Mesothelial cell of epicardium (in vitro differentiated cells): Measurements from ENCODE around the gene BUD31. TPM values are rescaled to one million over a fixed set of nuclear protein-coding genes. Genes with fewer than 3 reads are reported as not detected.
"Not testable (repeated sequence)": the region's sequence is repeated elsewhere in the genome, so short reads cannot be mapped to it uniquely, and the experiment has no call there.

ENCODE experiments used
- DNase-seq, 2 experiments: peaks; one replicate each; pipeline ENCODE4 v3.0.0; 2021; ENCODE audit warnings: low spot score in 2 of 2; ENCODE audit not compliant: unreplicated experiment in 2 of 2
- H3K27ac Mint-ChIP-seq: 2 replicates; pipeline ENCODE4 v1.8.0; 2021; ENCODE audit warnings: mixed read lengths
- H3K27me3 Mint-ChIP-seq: 2 replicates; pipeline ENCODE4 v1.8.0; 2021; ENCODE audit warnings: low read depth, mixed read lengths
- H3K36me3 Mint-ChIP-seq: 2 replicates; pipeline ENCODE4 v1.8.0; 2021; ENCODE audit warnings: mixed read lengths
- H3K4me1 Mint-ChIP-seq: 2 replicates; pipeline ENCODE4 v1.8.0; 2021; ENCODE audit warnings: mixed read lengths
- H3K4me3 Mint-ChIP-seq: 2 replicates; pipeline ENCODE4 v1.8.0; 2021; ENCODE audit warnings: mild to moderate bottlenecking, moderate library complexity, mixed read lengths
- H3K9me3 Mint-ChIP-seq: 2 replicates; pipeline ENCODE4 v1.8.0; 2021; ENCODE audit warnings: mixed read lengths
- total RNA-seq: library from RNA; stranded (reverse); gene quantifications from 3 replicates; pipeline ENCODE4 v1.2.1, GENCODE V29; 2021
- TF ChIP-seq, protein P1 (sequence below): fragments of 200-600 bp; sonication (generic); IDR thresholded peaks from one replicate; pipeline ENCODE4 v1.5.0; 2021; ENCODE audit warnings: antibody characterized with exemption; ENCODE audit not compliant: unreplicated experiment

Gene BUD31
- total RNA-seq, 1 donor from 2014 or later = 63.1 TPM

DNA sequence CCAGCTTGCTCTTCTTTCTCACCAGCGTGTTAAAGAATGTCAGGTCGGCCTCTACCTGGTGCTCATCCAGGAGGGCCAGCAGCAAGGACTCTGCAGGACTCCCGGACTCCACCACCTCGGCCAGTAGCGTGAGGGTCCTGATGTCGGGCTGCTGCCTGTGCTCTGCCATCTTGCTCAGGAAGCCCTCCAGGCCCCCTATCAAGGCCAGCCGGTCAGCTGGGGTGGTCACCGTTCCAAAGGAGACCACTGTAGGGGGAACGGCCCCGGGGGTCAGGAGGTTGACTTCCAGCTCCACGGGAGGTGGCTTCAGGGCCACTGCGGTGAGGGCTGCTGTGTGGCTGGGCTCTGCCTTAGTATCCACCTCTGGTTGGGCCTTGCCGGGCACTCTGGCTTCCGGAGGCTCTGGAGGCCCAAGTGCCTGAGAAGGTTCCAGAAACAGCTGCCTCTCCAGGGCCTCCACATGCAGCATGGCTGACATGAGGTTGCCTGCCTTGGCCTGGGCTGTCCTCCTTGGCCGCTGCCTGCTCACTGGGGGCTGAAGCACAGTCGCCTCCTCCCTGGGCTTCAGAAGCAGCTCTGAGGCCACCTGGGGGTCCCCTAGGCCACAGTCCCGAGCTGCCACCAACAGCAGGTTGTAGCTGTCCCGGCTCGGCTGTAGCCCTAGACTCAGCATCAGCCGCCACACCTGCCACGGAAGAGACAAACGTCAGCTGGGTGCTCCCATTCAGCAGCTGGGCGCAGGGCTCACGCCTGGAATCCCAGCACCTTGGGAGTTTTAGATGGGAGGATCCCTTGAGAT lies 16.4 kb downstream of the BUD31 start:
- no peak for DNase-seq
- Mint-ChIP-seq H3K4me1 (no peaks in the 10 kb centered on the region), H3K9me3 (no peaks in the 10 kb centered on the region), H3K4me3 (no peak overlapping the region), H3K27ac (no peak overlapping the region), H3K36me3 (peaks cover 15% of the 10 kb centered on the region), H3K27me3 (no peaks in the 10 kb centered on the region)
- TF ChIP-seq, protein P1, sequence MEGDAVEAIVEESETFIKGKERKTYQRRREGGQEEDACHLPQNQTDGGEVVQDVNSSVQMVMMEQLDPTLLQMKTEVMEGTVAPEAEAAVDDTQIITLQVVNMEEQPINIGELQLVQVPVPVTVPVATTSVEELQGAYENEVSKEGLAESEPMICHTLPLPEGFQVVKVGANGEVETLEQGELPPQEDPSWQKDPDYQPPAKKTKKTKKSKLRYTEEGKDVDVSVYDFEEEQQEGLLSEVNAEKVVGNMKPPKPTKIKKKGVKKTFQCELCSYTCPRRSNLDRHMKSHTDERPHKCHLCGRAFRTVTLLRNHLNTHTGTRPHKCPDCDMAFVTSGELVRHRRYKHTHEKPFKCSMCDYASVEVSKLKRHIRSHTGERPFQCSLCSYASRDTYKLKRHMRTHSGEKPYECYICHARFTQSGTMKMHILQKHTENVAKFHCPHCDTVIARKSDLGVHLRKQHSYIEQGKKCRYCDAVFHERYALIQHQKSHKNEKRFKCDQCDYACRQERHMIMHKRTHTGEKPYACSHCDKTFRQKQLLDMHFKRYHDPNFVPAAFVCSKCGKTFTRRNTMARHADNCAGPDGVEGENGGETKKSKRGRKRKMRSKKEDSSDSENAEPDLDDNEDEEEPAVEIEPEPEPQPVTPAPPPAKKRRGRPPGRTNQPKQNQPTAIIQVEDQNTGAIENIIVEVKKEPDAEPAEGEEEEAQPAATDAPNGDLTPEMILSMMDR = no peak

DNA sequence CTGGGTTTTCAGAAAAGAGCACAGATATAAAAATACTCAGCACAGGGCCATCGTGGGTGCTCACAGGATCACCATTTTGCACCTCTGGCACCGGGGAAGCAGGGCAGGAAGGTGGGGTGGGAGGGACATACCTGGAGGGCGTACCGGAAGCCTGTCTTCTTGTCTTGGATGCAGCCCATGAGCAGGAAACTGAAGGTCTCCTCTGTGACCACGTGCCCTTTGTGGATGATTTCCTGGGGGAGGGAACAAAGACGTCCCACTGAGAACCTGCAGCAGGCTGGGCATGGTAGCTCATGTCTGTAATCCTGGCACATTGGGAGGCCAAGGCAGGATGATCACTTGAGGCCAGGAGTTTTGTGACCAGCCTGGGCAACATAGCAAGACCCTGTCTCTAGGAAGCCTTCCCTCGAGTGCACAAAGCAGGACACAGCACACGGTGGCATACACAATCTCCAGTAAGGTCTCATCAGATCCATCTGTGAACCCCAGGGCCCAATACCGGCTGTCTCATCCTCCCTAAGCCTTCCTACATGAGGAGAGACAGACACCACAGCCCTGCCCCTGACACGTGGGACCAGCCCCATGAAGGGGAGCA lies 20.3 kb downstream of the BUD31 start:
- DNase-seq = no peak
- no peaks in the 10 kb centered on the region for H3K4me1 Mint-ChIP-seq
- TF ChIP-seq, protein P1 = no peak
- H3K9me3 Mint-ChIP-seq = no peaks in the 10 kb centered on the region
- no peak overlapping the region for H3K27ac Mint-ChIP-seq
- H3K4me3 Mint-ChIP-seq = no peak overlapping the region
- no peaks in the 10 kb centered on the region for H3K27me3 Mint-ChIP-seq
- peaks cover 27% of the 10 kb centered on the region for H3K36me3 Mint-ChIP-seq

DNA sequence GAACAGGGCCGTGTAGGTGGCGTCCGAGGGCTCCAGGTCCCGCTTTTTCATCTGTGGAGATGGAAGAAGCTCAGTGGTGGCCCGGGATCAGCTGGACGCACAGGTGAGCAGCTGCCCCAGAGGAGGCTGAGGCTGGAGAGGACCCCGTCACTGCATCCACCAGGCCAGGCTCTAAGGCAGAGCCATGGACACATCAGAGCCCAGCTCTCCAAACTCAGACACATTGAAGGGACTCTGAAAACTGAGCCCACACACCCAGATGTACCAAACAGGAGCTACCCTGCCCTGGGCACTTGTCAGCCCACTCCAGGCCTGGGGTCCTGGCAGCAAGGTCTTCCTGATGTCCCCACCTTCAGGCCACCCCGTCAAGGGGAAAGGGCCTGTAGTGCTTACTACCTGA lies 21.0 kb downstream of the BUD31 start:
- no peaks in the 10 kb centered on the region for H3K4me1 Mint-ChIP-seq
- no peak for DNase-seq
- H3K36me3 Mint-ChIP-seq = peaks cover 23% of the 10 kb centered on the region
- no peaks in the 10 kb centered on the region for H3K9me3 Mint-ChIP-seq
- no peak overlapping the region for H3K4me3 Mint-ChIP-seq
- H3K27me3 Mint-ChIP-seq = no peaks in the 10 kb centered on the region
- no peak overlapping the region for H3K27ac Mint-ChIP-seq
- TF ChIP-seq, protein P1 = no peak

DNA sequence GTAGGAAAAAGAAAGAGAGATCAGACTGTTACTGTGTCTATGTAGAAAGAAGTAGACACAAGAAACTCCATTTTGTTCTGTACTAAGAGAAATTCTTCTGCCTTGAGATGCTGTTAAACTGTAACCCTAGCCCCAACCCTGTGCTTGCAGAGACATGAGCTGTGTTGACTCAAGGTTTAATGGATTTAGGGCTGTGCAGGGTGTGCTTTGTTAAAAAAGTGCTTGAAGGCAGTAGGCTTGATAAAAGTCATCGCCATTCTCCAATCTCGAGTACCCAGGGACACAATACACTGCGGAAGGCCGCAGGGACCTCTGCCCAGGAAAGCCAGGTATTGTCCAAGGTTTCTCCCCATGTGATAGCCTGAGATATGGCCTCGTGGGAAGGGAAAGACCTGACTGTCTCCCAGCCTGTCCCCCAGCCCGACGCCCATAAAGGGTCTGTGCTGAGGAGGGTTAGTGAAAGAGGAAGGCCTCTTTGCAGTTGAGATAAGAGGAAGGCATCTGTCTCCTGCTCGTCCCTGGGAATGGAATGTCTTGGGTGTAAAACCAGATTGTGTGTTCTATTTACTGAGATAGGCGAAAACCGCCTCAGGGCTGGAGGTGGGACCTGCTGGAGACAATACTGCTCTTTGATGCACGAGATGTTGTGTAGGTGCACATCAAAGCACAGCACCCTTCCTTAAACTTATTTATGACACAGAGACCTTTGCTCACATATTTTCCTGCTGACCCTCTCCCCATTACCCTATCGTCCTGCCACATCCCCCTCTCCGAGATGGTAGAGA lies 23.2 kb downstream of the BUD31 start:
- H3K9me3 Mint-ChIP-seq, H3K4me3 Mint-ChIP-seq, H3K27me3 Mint-ChIP-seq, H3K4me1 Mint-ChIP-seq, DNase-seq: not testable (repeated sequence)
- Mint-ChIP-seq H3K36me3 (peaks cover 20% of the 10 kb centered on the region), H3K27ac (peak overlapping the region; percentile 43)

DNA sequence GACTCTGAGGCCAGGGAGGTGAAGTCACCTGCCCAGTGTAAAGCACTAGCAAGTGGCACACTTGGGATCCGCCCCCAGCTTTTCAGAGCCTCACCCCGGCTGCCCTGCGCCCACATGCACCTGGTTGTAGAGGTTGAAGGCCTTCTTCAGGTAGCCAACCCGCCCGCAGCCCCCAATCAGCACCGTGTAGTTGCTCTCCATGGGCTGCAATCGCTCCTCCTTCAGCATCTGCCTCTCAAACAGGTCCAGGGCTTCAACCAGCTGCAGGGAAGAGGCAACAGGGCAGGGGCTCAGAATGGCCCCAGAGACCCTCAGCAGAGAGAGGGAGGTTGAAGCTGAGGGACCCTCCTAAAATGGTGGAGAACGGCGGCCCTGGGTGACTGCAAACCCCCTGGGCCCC lies 24.4 kb downstream of the BUD31 start:
- Mint-ChIP-seq H3K27ac (no peak overlapping the region), H3K4me3 (no peak overlapping the region), H3K4me1 (no peaks in the 10 kb centered on the region), H3K36me3 (peaks cover 15% of the 10 kb centered on the region), H3K9me3 (no peaks in the 10 kb centered on the region), H3K27me3 (no peaks in the 10 kb centered on the region)
- TF ChIP-seq, protein P1 = no peak
- no peak for DNase-seq
